Panc1 (cell line): ENCODE results near the gene OR14I1. TPM values are rescaled to one million over a fixed set of nuclear protein-coding genes. Genes with fewer than 3 reads are reported as not detected.

ENCODE experiments used
- ATAC-seq: fragments of 200-7000 bp; cut with Tn5 transposase; 2 replicates; pipeline ENCODE4 v1.9.1; 2020; ENCODE audit warnings: mild to moderate bottlenecking, moderate library complexity
- BruUV-seq: library from RNA; stranded (reverse); fragments of 400-500 nt; replicated peaks from 2 replicates; lab custom pipeline; 2021; lab: Mats Ljungman, UMichigan
- CTCF ChIA-PET: fragments of 300-600 bp; sonication (Branson Sonifier 250); formaldehyde crosslinking; loops from one replicate; lab custom pipeline; 2022; ENCODE audit warnings: antibody characterized with exemption; lab: Charles Lee
- POLR2A ChIA-PET: fragments of 300-600 bp; sonication (Branson Sonifier 250); formaldehyde crosslinking; loops from one replicate; lab custom pipeline; 2022; ENCODE audit warnings: antibody characterized with exemption; lab: Charles Lee
- DNase-seq: peaks from one replicate; pipeline ENCODE4 v3.0.0-alpha.2; 2010; ENCODE audit warnings: low read depth, low spot score
- H3K27ac ChIP-seq: 2 replicates; pipeline ENCODE4 v1.5.1; 2011; ENCODE audit warnings: mild to moderate bottlenecking, low read length, inconsistent platforms
- H3K27me3 ChIP-seq: fragments of 200-500 bp; sonication (Bioruptor generic); 2 replicates; pipeline ENCODE4 v1.6.0; 2014; ENCODE audit warnings: low read length, inconsistent platforms; ENCODE audit not compliant: control insufficient read depth, insufficient read depth
- H3K36me3 ChIP-seq: fragments of 200-500 bp; sonication (Bioruptor generic); 2 replicates; pipeline ENCODE4 v1.5.1; 2014; ENCODE audit warnings: inconsistent platforms, mild to moderate bottlenecking, low read length, moderate library complexity; ENCODE audit not compliant: control insufficient read depth, insufficient read depth
- H3K4me1 ChIP-seq: 2 replicates; pipeline ENCODE4 v1.5.1; 2011; ENCODE audit warnings: inconsistent platforms, mild to moderate bottlenecking, low read length, moderate library complexity; ENCODE audit not compliant: control insufficient read depth, insufficient read depth
- H3K4me3 ChIP-seq, 2 experiments: 2 replicates each; pipeline ENCODE4 v1.5.1; 2011 to 2012; ENCODE audit warnings: low read depth in 2 of 2, low read length in 2 of 2, mild to moderate bottlenecking in 2 of 2, inconsistent platforms in 1 of 2, moderate library complexity in 1 of 2
- H3K9me3 ChIP-seq: fragments of 200-500 bp; sonication (Bioruptor generic); 2 replicates; pipeline ENCODE4 v1.5.1; 2014; ENCODE audit warnings: low read depth, mild to moderate bottlenecking, inconsistent platforms, low read length, moderate library complexity; ENCODE audit not compliant: control insufficient read depth, insufficient read depth
- CTCF ChIP-seq: fragments of 450-650 bp; IDR thresholded peaks from 2 replicates; pipeline ENCODE4 v1.5.1; 2017; ENCODE audit warnings: mild to moderate bottlenecking
- POLR2AphosphoS5 ChIP-seq: IDR thresholded peaks from 2 replicates; pipeline ENCODE4 v1.6.1; 2012; ENCODE audit warnings: mild to moderate bottlenecking, low read depth, low read length, moderate library complexity
- REST ChIP-seq, 2 experiments: IDR thresholded peaks; 2 replicates each; pipeline ENCODE4 v1.6.1; 2011 to 2012; ENCODE audit warnings: low read depth in 2 of 2, control low read depth in 1 of 2, low read length in 1 of 2, mild to moderate bottlenecking in 1 of 2, moderate library complexity in 1 of 2; ENCODE audit not compliant: insufficient read depth in 1 of 2
- SIN3A ChIP-seq: IDR thresholded peaks from 2 replicates; pipeline ENCODE4 v1.6.1; 2012; ENCODE audit warnings: low read depth, mild to moderate bottlenecking, low read length, moderate library complexity, borderline replicate concordance; ENCODE audit not compliant: insufficient read depth
- TCF7L2 ChIP-seq: IDR thresholded peaks from 2 replicates; pipeline ENCODE4 v1.6.1; 2011; ENCODE audit warnings: mild to moderate bottlenecking, low read depth, low read length, inconsistent platforms
- in situ Hi-C: cut with HindIII; loops from 2 replicates; pipeline ENCODE4 v1.10.0; 2016; ENCODE audit warnings: low sequenced_read_pairs, low pct_unique_long_range_greater_than_20kb
- intact Hi-C: fragments of 100-400 bp; cut with micrococcal nuclease; formaldehyde crosslinking; loops from one replicate; pipeline ENCODE4 v1.10.0; 2022; ENCODE audit not compliant: unreplicated experiment
- total RNA-seq: library from RNA; stranded (reverse); gene quantifications from one replicate; pipeline ENCODE4 v1.2.1, GENCODE V29; 2021; ENCODE audit not compliant: unreplicated experiment

The OR14I1 gene
- total RNA-seq, 1 experiment from 2014 or later: not detected

- POLR2A ChIA-PET: no interaction called here
- Histone ChIP-seq H3K36me3 (no peaks in the 10 kb centered on the region), H3K4me1 (no peaks in the 10 kb centered on the region), H3K4me3 (no peak overlapping the region), H3K27ac (no peak overlapping the region), H3K27me3 (no peaks in the 10 kb centered on the region), H3K9me3 (0 out of 2 replicates have a peak, but pooled peaks cover 2% of the 10 kb centered on the region)
- in situ Hi-C loops: no loop called here
- DNase-seq (no peak), ATAC-seq (no peak)
- CTCF ChIA-PET: no interaction called here
- TF ChIP-seq CTCF (no peak), SIN3A (no peak), REST (IDR thresholded peaks at IDR 0.05; ENCODE audit: insufficient read depth in 1 of 2, low read depth in 2 of 2, low read length in 1 of 2) (no peak)
- intact Hi-C loops: no loop called here
- no TSS peak for BruUV-seq
These were observed 31.0 kb upstream of the OR14I1 start for GRCh38 chr1:248733566-248733965.

GRCh38 chr1:248730507-248731335 is 28.2 kb upstream of the OR14I1 start:
- ChIA-PET CTCF (no interaction called here), POLR2A (no interaction called here)
- DNase-seq (no peak), ATAC-seq (no peak)
- Histone ChIP-seq H3K27me3 (no peaks in the 10 kb centered on the region), H3K4me1 (no peaks in the 10 kb centered on the region), H3K36me3 (no peaks in the 10 kb centered on the region), H3K4me3 (peak overlapping the region in 1 of 2 experiments; percentile 15; a peak in 1 of 4 replicates), H3K27ac (no peak overlapping the region), H3K9me3 (0 out of 2 replicates have a peak, but pooled peaks cover 2% of the 10 kb centered on the region)
- intact Hi-C loops: no loop called here
- no TSS peak for BruUV-seq
- TF ChIP-seq REST (IDR thresholded peaks at IDR 0.05; ENCODE audit: insufficient read depth in 1 of 2, low read depth in 2 of 2, low read length in 1 of 2): no peak
- no peak for TF ChIP-seq POLR2AphosphoS5
- no peak for TF ChIP-seq TCF7L2
- no peak for TF ChIP-seq SIN3A
- TF ChIP-seq CTCF: no peak
- in situ Hi-C loops: no loop called here
